Gastroesophageal sphincter (tissue), 4 donors: ENCODE data around the gene BMAL1. TPM values are rescaled to one million over a fixed set of nuclear protein-coding genes. Genes with fewer than 3 reads are reported as not detected.

ENCODE experiments used
- ATAC-seq: fragments of 150-250 bp; one replicate; pipeline ENCODE4 v1.9.1; 2016; ENCODE audit warnings: mild to moderate bottlenecking, moderate library complexity
- H3K27ac ChIP-seq, 4 donors: fragments of 200-600 bp; sonication (generic) in 3 of 4; 1 replicate in 3 of 4; 2 replicates in 1 of 4; pipeline ENCODE4 v1.5.1; 2016 to 2019
- H3K27me3 ChIP-seq: fragments of 200-600 bp; sonication (generic); one replicate; pipeline ENCODE4 v1.5.1; 2019
- H3K36me3 ChIP-seq, 2 donors: fragments of 200-600 bp; sonication (generic); one replicate each; pipeline ENCODE4 v1.5.1; 2019; ENCODE audit warnings: control low read depth in 1 of 2
- H3K4me1 ChIP-seq, 3 donors: fragments of 200-600 bp; sonication (generic); 1 replicate in 2 of 3; 2 replicates in 1 of 3; pipeline ENCODE4 v1.5.1; 2016 to 2019; ENCODE audit warnings: control low read depth in 2 of 3
- H3K4me3 ChIP-seq, 2 donors: fragments of 200-600 bp; sonication (generic); one replicate each; pipeline ENCODE4 v1.5.1; 2019; ENCODE audit warnings: mild to moderate bottlenecking in 1 of 2, moderate library complexity in 1 of 2
- H3K9me3 ChIP-seq, 3 donors: fragments of 200-600 bp; sonication (generic); one replicate each; pipeline ENCODE4 v1.5.1; 2017 to 2019; ENCODE audit warnings: control low read depth in 2 of 3
- CTCF ChIP-seq, 4 experiments: fragments of 200-600 bp in 2 of 4; fragments of 450-650 bp in 2 of 4; sonication (generic) in 1 of 4; IDR thresholded peaks; one replicate each; pipeline ENCODE4 v1.5.1; 2017 to 2019; ENCODE audit warnings: antibody characterized with exemption in 4 of 4, mild to moderate bottlenecking in 2 of 4, moderate library complexity in 2 of 4
- EP300 ChIP-seq: sonication (generic); formaldehyde crosslinking; IDR thresholded peaks from one replicate; pipeline ENCODE4 v1.6.1; 2017; ENCODE audit warnings: antibody characterized with exemption, mild to moderate bottlenecking
- POLR2A ChIP-seq, 2 donors: fragments of 450-650 bp; IDR thresholded peaks; one replicate each; pipeline ENCODE4 v1.6.1; 2017; ENCODE audit warnings: antibody characterized with exemption in 2 of 2, mild to moderate bottlenecking in 2 of 2, moderate library complexity in 1 of 2
- POLR2AphosphoS5 ChIP-seq: sonication (generic); formaldehyde crosslinking; IDR thresholded peaks from one replicate; pipeline ENCODE4 v1.6.1; 2017; ENCODE audit warnings: antibody characterized with exemption
- WGBS, 2 donors: methylation state at CpG; one replicate each; pipeline ENCODE4 v1.1.5; 2018; ENCODE audit warnings: low coverage in 1 of 2; 5-methylcytosine and 5-hydroxymethylcytosine counted together
- total RNA-seq, 4 donors: library from RNA; depleted of rRNA; stranded (reverse); fragments of >200 nt; gene quantifications; one replicate each; pipeline ENCODE4 v1.1.0, GENCODE V29; 2016

Gene BMAL1
- total RNA-seq, 4 donors from 2014 or later = 32.2 to 38.4 (median 36.0) TPM

DNA sequence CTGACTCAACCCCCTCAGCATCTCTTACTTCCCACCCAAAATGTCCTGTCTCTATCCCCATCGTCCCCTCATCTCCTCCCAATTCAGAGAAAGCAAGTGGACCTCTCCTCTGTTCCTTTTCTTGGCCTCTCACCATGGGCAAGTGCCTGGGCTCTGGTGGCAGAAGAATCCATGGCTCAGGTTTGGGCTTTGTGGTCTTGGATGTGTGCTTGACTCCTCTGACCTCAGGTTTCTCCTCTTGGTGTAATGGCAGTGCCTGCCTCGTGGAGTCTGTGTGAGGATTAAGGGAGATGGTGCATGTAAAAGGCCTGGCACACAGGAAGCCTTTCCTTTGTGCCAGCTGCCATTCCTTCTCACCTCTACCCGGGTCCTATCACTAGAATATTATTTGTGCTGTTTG lies 3.2 kb downstream of the BMAL1 start:
- H3K27ac ChIP-seq = no peak overlapping the region
- H3K36me3 ChIP-seq = no peaks in the 10 kb centered on the region
- H3K4me1 ChIP-seq = peaks cover 0 to 62% (median 11%) of the 10 kb centered on the region in 3 donors
- no peaks in the 10 kb centered on the region for H3K27me3 ChIP-seq
- H3K9me3 ChIP-seq = no peaks in the 10 kb centered on the region
- ATAC-seq = no peak
- H3K4me3 ChIP-seq = no peak overlapping the region
- no peak for TF ChIP-seq CTCF (IDR thresholded peaks at IDR 0.05)
- no peak for TF ChIP-seq POLR2AphosphoS5
- TF ChIP-seq POLR2A (IDR thresholded peaks at IDR 0.05) = no peak
- no peak for TF ChIP-seq EP300
- 71% methylated on average over 1 to 2 of the region's 3 CpGs for WGBS, 2 donors

GRCh38 chr11:13283636-13284035 lies 6.0 kb downstream of the BMAL1 start:
- no peak for TF ChIP-seq POLR2A (IDR thresholded peaks at IDR 0.05)
- 66% methylated on average over 4 of the region's 4 CpGs; no CpG with 5 or more reads in 1 of the 2 donors for WGBS, 2 donors
- Histone ChIP-seq H3K27ac (no peak overlapping the region), H3K4me1 (peaks cover 0 to 61% (median 8%) of the 10 kb centered on the region in 3 donors), H3K4me3 (no peak overlapping the region), H3K9me3 (no peaks in the 10 kb centered on the region), H3K36me3 (no peaks in the 10 kb centered on the region), H3K27me3 (no peaks in the 10 kb centered on the region)
- no peak for ATAC-seq

GRCh38 chr11:13284776-13285588 lies 7.4 kb downstream of the BMAL1 start:
- H3K27me3 ChIP-seq = no peaks in the 10 kb centered on the region
- no peaks in the 10 kb centered on the region for H3K36me3 ChIP-seq
- ATAC-seq = no peak
- peaks cover 0 to 51% (median 5%) of the 10 kb centered on the region in 3 donors for H3K4me1 ChIP-seq
- TF ChIP-seq POLR2AphosphoS5 (no peak), EP300 (no peak), POLR2A (IDR thresholded peaks at IDR 0.05) (no peak), CTCF (IDR thresholded peaks at IDR 0.05) (no peak)
- H3K27ac ChIP-seq = no peak overlapping the region
- no peak overlapping the region for H3K4me3 ChIP-seq
- WGBS, 2 donors = 80 to 88% methylated on average over 9 of the region's 11 CpGs
- no peaks in the 10 kb centered on the region for H3K9me3 ChIP-seq

DNA sequence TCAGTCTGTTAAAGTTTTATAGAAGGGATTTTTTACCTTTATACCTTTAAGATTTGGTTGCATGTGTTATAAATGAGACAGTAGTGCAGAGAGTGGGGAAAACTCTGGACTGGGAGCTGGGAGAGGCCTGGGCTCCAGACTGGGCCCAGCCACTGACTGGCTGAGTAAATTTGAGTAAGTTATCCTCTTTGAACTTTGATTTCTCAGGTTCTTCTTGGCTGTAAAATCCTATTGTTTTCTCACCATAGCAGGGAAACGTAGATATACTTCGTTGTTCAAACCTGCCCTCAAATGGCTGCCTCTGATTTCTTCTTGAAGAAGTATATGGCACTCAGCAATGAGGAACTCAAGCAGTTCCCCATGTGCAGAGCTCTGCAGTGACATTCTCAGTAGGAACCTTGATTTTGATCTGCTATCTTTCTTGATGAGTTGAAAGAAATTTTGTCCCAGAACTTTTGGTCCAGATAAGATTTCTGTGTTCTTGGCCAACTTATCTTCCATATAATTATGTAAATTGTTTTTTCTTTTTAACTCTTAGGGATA lies 8.8 kb downstream of the BMAL1 start:
- Histone ChIP-seq H3K4me3 (no peak overlapping the region), H3K36me3 (no peaks in the 10 kb centered on the region), H3K27me3 (no peaks in the 10 kb centered on the region), H3K4me1 (peaks cover 0 to 50% (median 0%) of the 10 kb centered on the region in 3 donors), H3K9me3 (no peaks in the 10 kb centered on the region), H3K27ac (no peak overlapping the region)
- 50% methylated on average over 2 of the region's 2 CpGs for WGBS, 2 donors
- TF ChIP-seq POLR2AphosphoS5 (no peak), CTCF (IDR thresholded peaks at IDR 0.05) (no peak), EP300 (no peak), POLR2A (IDR thresholded peaks at IDR 0.05) (no peak)
- no peak for ATAC-seq

GRCh38 chr11:13287036-13287435 lies 9.4 kb downstream of the BMAL1 start:
- Histone ChIP-seq H3K36me3 (no peaks in the 10 kb centered on the region), H3K9me3 (no peaks in the 10 kb centered on the region), H3K27ac (no peak overlapping the region), H3K4me1 (peaks cover 0 to 44% (median 0%) of the 10 kb centered on the region in 3 donors), H3K27me3 (no peaks in the 10 kb centered on the region), H3K4me3 (no peak overlapping the region)
- 79 to 81% methylated on average over 2 to 3 of the region's 3 CpGs for WGBS, 2 donors
- no peak for TF ChIP-seq POLR2AphosphoS5
- no peak for ATAC-seq

DNA sequence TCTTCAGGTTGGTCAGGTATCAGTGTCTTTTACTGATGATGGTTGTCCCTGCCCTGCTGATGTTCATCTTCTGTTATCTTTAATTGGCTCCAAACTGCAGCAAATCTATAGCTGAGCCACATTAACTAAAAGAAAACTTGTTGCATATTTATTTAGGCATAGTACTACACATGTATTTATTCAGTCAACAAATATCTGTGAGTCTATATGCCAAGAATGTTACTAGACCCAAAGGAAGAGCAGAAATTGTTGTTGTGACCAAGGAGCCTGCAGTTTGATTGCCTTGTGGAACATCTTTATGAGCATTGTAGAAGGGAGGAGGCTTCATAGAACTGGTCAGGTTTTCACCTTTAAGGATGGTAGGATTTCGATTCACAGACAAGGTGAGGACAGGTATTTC lies 10.1 kb downstream of the BMAL1 start:
- Histone ChIP-seq H3K9me3 (no peaks in the 10 kb centered on the region), H3K27me3 (no peaks in the 10 kb centered on the region), H3K4me3 (no peak overlapping the region), H3K27ac (no peak overlapping the region), H3K36me3 (no peaks in the 10 kb centered on the region), H3K4me1 (peaks cover 0 to 40% (median 0%) of the 10 kb centered on the region in 3 donors)
- 67 to 100% methylated on average over 1 of the region's 1 CpG for WGBS, 2 donors
- ATAC-seq = no peak
- TF ChIP-seq EP300 (no peak), POLR2AphosphoS5 (no peak), CTCF (IDR thresholded peaks at IDR 0.05) (no peak), POLR2A (IDR thresholded peaks at IDR 0.05) (no peak)
